CD4-positive, alpha-beta T cell (primary cell): ENCODE results near the gene CCDC27. TPM values are rescaled to one million over a fixed set of nuclear protein-coding genes. Genes with fewer than 3 reads are reported as not detected.

Experiments
- ATAC-seq: fragments of 200-7000 bp; cut with Tn5 transposase; one replicate; pipeline ENCODE4 v1.10.0; 2022; ENCODE audit warnings: mild to moderate bottlenecking; ENCODE audit not compliant: poor library complexity
- CTCF ChIA-PET: fragments of 350-600 bp; sonication (Branson Sonifier 250); formaldehyde crosslinking; loops from one replicate; lab custom pipeline; 2021; ENCODE audit warnings: antibody characterized with exemption, inconsistent platforms; lab: Charles Lee
- POLR2A ChIA-PET: fragments of 350-600 bp; sonication (Branson Sonifier 250); formaldehyde crosslinking; loops from one replicate; lab custom pipeline; 2021; ENCODE audit warnings: antibody characterized with exemption, inconsistent platforms; lab: Charles Lee
- DNase-seq, 14 experiments: peaks; one replicate each; pipeline ENCODE4 v3.0.0-alpha.2; 2013 to 2020; ENCODE audit warnings: mixed read lengths in 2 of 14
- H3K27ac ChIP-seq, 2 donors: one replicate each; pipeline versions ENCODE4 v1.5.1 to v1.7.0; 2013; ENCODE audit warnings: low read length in 2 of 2, low read depth in 1 of 2, mild to moderate bottlenecking in 1 of 2
- H3K27me3 ChIP-seq, 2 experiments: 1 replicate in 1 of 2; 2 replicates in 1 of 2; pipeline versions ENCODE4 v1.6.1 to v1.7.0; 2013; ENCODE audit warnings: low read length in 2 of 2, control low read depth in 1 of 2, mild to moderate bottlenecking in 1 of 2, moderate library complexity in 1 of 2; ENCODE audit not compliant: insufficient read depth in 2 of 2, control insufficient read depth in 1 of 2
- H3K36me3 ChIP-seq: one replicate; pipeline ENCODE4 v1.6.1; 2013; ENCODE audit warnings: low read length, control low read depth; ENCODE audit not compliant: insufficient read depth
- H3K4me1 ChIP-seq: one replicate; pipeline ENCODE4 v1.6.1; 2013; ENCODE audit warnings: low read length, control low read depth; ENCODE audit not compliant: insufficient read depth
- H3K4me3 ChIP-seq: one replicate; pipeline ENCODE4 v1.5.1; 2013; ENCODE audit warnings: mild to moderate bottlenecking, low read length, moderate library complexity
- H3K9me3 ChIP-seq, 2 experiments: 1 replicate in 1 of 2; 2 replicates in 1 of 2; pipeline versions ENCODE4 v1.6.1 to v1.7.0; 2013; ENCODE audit warnings: low read length in 2 of 2, mild to moderate bottlenecking in 2 of 2, control low read depth in 1 of 2, moderate library complexity in 1 of 2; ENCODE audit not compliant: control insufficient read depth in 1 of 2, insufficient read depth in 1 of 2
- H3K27ac Mint-ChIP-seq: one replicate; pipeline ENCODE4 v1.8.0; 2020; ENCODE audit warnings: mixed read lengths
- H3K27me3 Mint-ChIP-seq: one replicate; pipeline ENCODE4 v1.8.0; 2021; ENCODE audit warnings: mixed read lengths
- H3K36me3 Mint-ChIP-seq: one replicate; pipeline ENCODE4 v1.8.0; 2021; ENCODE audit warnings: low read depth, mixed read lengths
- H3K4me1 Mint-ChIP-seq: one replicate; pipeline ENCODE4 v1.8.0; 2021; ENCODE audit warnings: low read depth, mixed read lengths
- H3K4me3 Mint-ChIP-seq: one replicate; pipeline ENCODE4 v1.8.0; 2020; ENCODE audit warnings: mild to moderate bottlenecking, mixed read lengths
- H3K9me3 Mint-ChIP-seq: one replicate; pipeline ENCODE4 v1.8.0; 2020; ENCODE audit warnings: mixed read lengths
- CTCF ChIP-seq: fragments of 200-600 bp; IDR thresholded peaks from one replicate; pipeline ENCODE4 v1.8.0; 2022; ENCODE audit warnings: antibody characterized with exemption, mild to moderate bottlenecking
- intact Hi-C, 2 experiments: fragments of 100-400 bp; cut with DNase I in 1 of 2; cut with micrococcal nuclease in 1 of 2; formaldehyde crosslinking; loops; one replicate each; pipeline versions ENCODE4 v1.15.1 to v1.9.0; 2023 to 2025; cut with DNase I, micrococcal nuclease
- total RNA-seq, 174 experiments: library from RNA in 2 of 174; stranded (reverse) in 2 of 174; gene quantifications; one replicate each; pipeline ENCODE4 v1.2.3 and lab custom pipeline; 2021 to 2026

Gene CCDC27
- total RNA-seq, 2 experiments from 2014 or later, result not detected

GRCh38 chr1:3733094-3733882, 19.0 kb upstream of the CCDC27 start:
- Histone ChIP-seq H3K4me3 (no peak overlapping the region), H3K4me1 (no peaks in the 10 kb centered on the region), H3K27ac (no peak overlapping the region), H3K27me3 (no peaks in the 10 kb centered on the region), H3K9me3 (peaks cover 0 to 4% of the 10 kb centered on the region in 2 experiments), H3K36me3 (peaks cover 4% of the 10 kb centered on the region)
- H3K4me3 Mint-ChIP-seq, result no peak overlapping the region
- no peak for DNase-seq
- no peak for TF ChIP-seq CTCF
- H3K4me1 Mint-ChIP-seq, result no peaks in the 10 kb centered on the region
- H3K27me3 Mint-ChIP-seq, result peaks cover 7% of the 10 kb centered on the region
- intact Hi-C loops, result no loop called here
- CTCF ChIA-PET, result no interaction called here
- no peak overlapping the region for H3K27ac Mint-ChIP-seq
- H3K36me3 Mint-ChIP-seq, result peaks cover 10% of the 10 kb centered on the region
- POLR2A ChIA-PET, result no interaction called here
- no peak for ATAC-seq
- H3K9me3 Mint-ChIP-seq, result no peaks in the 10 kb centered on the region

GRCh38 chr1:3733883-3734589, 18.2 kb upstream of the CCDC27 start:
- Mint-ChIP-seq H3K4me3 (no peak overlapping the region), H3K4me1 (no peaks in the 10 kb centered on the region), H3K9me3 (no peaks in the 10 kb centered on the region), H3K36me3 (peaks cover 10% of the 10 kb centered on the region), H3K27ac (no peak overlapping the region), H3K27me3 (peaks cover 5% of the 10 kb centered on the region)
- Histone ChIP-seq H3K36me3 (peaks cover 7% of the 10 kb centered on the region), H3K4me3 (no peak overlapping the region), H3K27me3 (no peaks in the 10 kb centered on the region), H3K27ac (no peak overlapping the region), H3K9me3 (peaks cover 0 to 4% of the 10 kb centered on the region in 2 experiments), H3K4me1 (no peaks in the 10 kb centered on the region)
- ChIA-PET CTCF (no interaction called here), POLR2A (no interaction called here)
- DNase-seq (no peak), ATAC-seq (no peak)
- no peak for TF ChIP-seq CTCF
- intact Hi-C loops, result no loop called here

GRCh38 chr1:3734602-3735001, 17.6 kb upstream of the CCDC27 start:
- H3K36me3 ChIP-seq, result peaks cover 11% of the 10 kb centered on the region
- no peaks in the 10 kb centered on the region for H3K4me1 ChIP-seq
- no peaks in the 10 kb centered on the region for H3K27me3 ChIP-seq
- H3K27ac ChIP-seq, result no peak overlapping the region
- Mint-ChIP-seq H3K4me1 (no peaks in the 10 kb centered on the region), H3K36me3 (peaks cover 10% of the 10 kb centered on the region), H3K9me3 (no peaks in the 10 kb centered on the region), H3K4me3 (no peak overlapping the region), H3K27ac (no peak overlapping the region), H3K27me3 (no peaks in the 10 kb centered on the region)
- DNase-seq, result no peak
- ATAC-seq, result no peak
- peaks cover 0 to 4% of the 10 kb centered on the region in 2 experiments for H3K9me3 ChIP-seq
- intact Hi-C loops, result no loop called here
- CTCF ChIA-PET, result no interaction called here
- POLR2A ChIA-PET, result no interaction called here
- TF ChIP-seq CTCF, result no peak
- H3K4me3 ChIP-seq, result no peak overlapping the region
